ENCODE measurements around the gene RPL23. TPM values are rescaled to one million over a fixed set of nuclear protein-coding genes. Genes with fewer than 3 reads are reported as not detected.

RPL23 gene
- total and polyA plus RNA-seq, 11 donors = 698 to 2,300 (median 864) TPM

GRCh38 chr17:38868817-38869525, 15.4 kb upstream of the RPL23 start:
- Histone ChIP-seq H3K4me1 (peaks cover 13 to 45% (median 34%) of the 10 kb centered on the region in 12 donors), H3K9me3 (no peaks in the 10 kb centered on the region), H3K4me3 (peak overlapping the region; percentile 65 to 100 (median 84)), H3K36me3 (peaks cover 0 to 14% (median 0%) of the 10 kb centered on the region in 9 donors), H3K27me3 (no peaks in the 10 kb centered on the region), H3K27ac (peak overlapping the region; percentile 93 to 99 (median 96))
- DNase-seq (peak; percentile 86 to 90 (median 90)), ATAC-seq (peak; percentile 74 to 80 (median 75))
- TF ChIP-seq POLR2A (IDR thresholded peaks at IDR 0.05) = no peak
- TF ChIP-seq, protein P1, sequence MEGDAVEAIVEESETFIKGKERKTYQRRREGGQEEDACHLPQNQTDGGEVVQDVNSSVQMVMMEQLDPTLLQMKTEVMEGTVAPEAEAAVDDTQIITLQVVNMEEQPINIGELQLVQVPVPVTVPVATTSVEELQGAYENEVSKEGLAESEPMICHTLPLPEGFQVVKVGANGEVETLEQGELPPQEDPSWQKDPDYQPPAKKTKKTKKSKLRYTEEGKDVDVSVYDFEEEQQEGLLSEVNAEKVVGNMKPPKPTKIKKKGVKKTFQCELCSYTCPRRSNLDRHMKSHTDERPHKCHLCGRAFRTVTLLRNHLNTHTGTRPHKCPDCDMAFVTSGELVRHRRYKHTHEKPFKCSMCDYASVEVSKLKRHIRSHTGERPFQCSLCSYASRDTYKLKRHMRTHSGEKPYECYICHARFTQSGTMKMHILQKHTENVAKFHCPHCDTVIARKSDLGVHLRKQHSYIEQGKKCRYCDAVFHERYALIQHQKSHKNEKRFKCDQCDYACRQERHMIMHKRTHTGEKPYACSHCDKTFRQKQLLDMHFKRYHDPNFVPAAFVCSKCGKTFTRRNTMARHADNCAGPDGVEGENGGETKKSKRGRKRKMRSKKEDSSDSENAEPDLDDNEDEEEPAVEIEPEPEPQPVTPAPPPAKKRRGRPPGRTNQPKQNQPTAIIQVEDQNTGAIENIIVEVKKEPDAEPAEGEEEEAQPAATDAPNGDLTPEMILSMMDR (IDR thresholded peaks at IDR 0.05) = peak in 7 of 12 donors; percentile 18 to 61 (median 33)
- WGBS, 4 donors = 2 to 6% (median 2%) methylated on average over 26 of the region's 26 CpGs
- intact Hi-C loops (cut with DNase I) = loop anchor here in 5 of 10 donors (1.0 to 10.0 kb wide), 6 partner anchors 15 to 296 kb away; partner anchors contain the start of genes FBXO47 (in 2 of the 5), ARL5C (in 1 of the 5) and RPL23 (in 1 of the 5)

DNA sequence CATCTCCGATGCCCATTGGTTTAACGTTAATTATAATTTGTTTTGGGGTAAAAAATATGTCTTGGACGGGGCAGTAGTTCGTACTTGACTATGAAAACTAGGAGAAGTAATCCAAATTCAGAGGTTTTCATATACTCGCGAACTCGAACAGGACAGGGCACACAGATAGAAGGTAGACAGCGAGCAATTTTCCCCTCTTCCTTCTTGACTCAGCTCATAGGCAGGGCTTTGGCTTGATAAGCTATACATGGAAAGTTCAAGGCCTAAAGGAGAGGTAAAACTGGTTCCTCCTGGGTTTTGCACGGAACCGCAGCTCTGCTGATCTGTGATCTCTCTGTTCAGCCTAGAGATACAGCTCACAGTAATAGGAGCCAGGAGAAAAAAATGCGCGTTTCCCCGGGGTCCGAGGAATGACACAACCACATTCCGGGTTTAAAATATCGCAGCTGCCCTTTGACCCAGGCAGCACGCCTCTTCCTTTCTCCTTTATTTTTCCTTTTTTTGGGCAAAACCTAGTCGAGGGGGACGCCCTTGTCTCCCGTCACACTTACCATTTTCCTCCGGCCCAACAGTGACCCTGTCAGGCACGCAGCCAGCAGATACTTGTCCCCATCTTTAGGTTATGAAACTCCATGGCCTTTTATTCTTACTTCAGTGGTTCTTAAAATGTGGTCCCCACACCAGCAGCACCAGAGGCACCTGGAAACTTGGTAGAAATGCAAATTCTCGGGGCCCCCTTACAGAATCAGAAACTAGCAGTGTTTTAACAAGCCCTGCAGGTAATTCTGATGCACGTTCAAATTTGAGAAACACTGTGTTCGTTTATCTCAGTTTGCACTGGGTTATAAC, 14.7 kb upstream of the RPL23 start:
- no peak for TF ChIP-seq POLR2A (IDR thresholded peaks at IDR 0.05)
- TF ChIP-seq, protein P1 (IDR thresholded peaks at IDR 0.05) = no peak
- Histone ChIP-seq H3K36me3 (peaks cover 0 to 11% (median 0%) of the 10 kb centered on the region in 9 donors), H3K27ac (peak overlapping the region; percentile 93 to 99 (median 96)), H3K4me1 (peaks cover 6 to 38% (median 26%) of the 10 kb centered on the region in 12 donors), H3K4me3 (peak overlapping the region in 11 of 12 donors; percentile 65 to 100 (median 86)), H3K27me3 (no peaks in the 10 kb centered on the region), H3K9me3 (no peaks in the 10 kb centered on the region)
- intact Hi-C loops (cut with DNase I) = loop anchor here in 5 of 10 donors (1.0 to 10.0 kb wide), 5 partner anchors 12 to 297 kb away; partner anchors contain the start of genes FBXO47 (in 2 of the 5) and ARL5C (in 1 of the 5)
- ATAC-seq = peak in 2 of 4 donors; percentile 4 to 13
- WGBS, 4 donors = 19 to 32% (median 26%) methylated on average over 25 of the region's 25 CpGs
- peak; percentile 67 to 78 (median 72) for DNase-seq

DNA sequence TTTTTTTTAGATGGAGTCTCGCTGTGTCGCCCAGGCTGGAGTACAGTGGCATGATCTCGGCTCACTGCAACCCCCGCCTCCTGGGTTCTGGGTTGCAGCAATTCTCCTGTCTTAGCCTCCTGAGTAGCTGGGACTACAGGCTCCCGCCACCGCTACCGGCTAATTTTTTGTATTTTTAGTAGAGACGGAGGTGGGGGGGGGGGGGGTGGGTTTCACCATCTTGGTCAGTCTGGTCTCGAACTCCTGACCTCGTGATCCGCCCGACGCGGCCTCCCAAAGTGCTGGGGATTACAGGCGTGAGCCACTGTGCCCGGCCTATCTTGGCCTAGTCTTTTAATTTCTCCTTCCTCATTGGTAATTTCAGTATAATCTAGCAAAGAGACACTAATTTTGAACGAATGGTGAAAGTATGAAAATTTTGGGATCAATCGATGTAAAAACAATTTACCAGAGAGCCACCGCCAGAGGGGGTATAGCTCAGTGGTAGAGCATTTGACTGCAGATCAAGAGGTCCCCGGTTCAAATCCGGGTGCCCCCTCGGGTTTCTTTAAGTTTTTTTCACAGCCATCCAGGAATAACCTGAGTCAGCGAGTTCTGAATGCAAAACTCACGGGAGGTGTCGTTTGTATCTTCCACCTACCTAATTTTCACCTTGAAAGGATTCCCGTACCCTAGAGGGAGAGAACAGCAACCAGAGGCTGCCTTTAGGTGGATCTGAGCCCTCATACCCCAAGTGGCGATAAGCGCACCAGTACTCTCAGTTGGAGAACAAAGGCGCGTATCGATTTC, 13.9 kb upstream of the RPL23 start:
- 31 to 49% (median 43%) methylated on average over 30 to 31 of the region's 31 CpGs for WGBS, 4 donors
- DNase-seq = peak in 3 of 5 donors; percentile 47 to 66 (median 54)
- no peak for ATAC-seq
- H3K36me3 ChIP-seq = peaks cover 0 to 3% (median 0%) of the 10 kb centered on the region in 9 donors
- TF ChIP-seq, protein P1 (IDR thresholded peaks at IDR 0.05) = peak in 7 of 12 donors; percentile 17 to 50 (median 42)
- no peak for TF ChIP-seq POLR2A (IDR thresholded peaks at IDR 0.05)
- intact Hi-C loops (cut with DNase I) = loop anchor here in 4 of 10 donors (1.0 to 10.0 kb wide), 4 partner anchors 11 to 297 kb away; partner anchors contain the start of genes FBXO47 (in 2 of the 4) and ARL5C (in 1 of the 4)
- H3K27me3 ChIP-seq = no peaks in the 10 kb centered on the region
- no peaks in the 10 kb centered on the region for H3K9me3 ChIP-seq
- peak overlapping the region; percentile 1 to 99 (median 96) for H3K27ac ChIP-seq
- peaks cover 5 to 29% (median 18%) of the 10 kb centered on the region in 12 donors for H3K4me1 ChIP-seq
- peak overlapping the region in 10 of 12 donors; percentile 4 to 100 (median 84) for H3K4me3 ChIP-seq
